K562 (cell line): ENCODE data around the gene IDI1. TPM values are rescaled to one million over a fixed set of nuclear protein-coding genes. Genes with fewer than 3 reads are reported as not detected.

ENCODE experiments used
- ATAC-seq: fragments of 200-7000 bp; cut with Tn5 transposase; 3 replicates; pipeline ENCODE4 v1.9.1; 2020; ENCODE audit warnings: moderate library complexity
- BruUV-seq: library from RNA; stranded (reverse); fragments of 400-500 nt; replicated peaks from 2 replicates; lab custom pipeline; 2021; lab: Mats Ljungman, UMichigan
- CTCF ChIA-PET: fragments of 300-600 bp; formaldehyde crosslinking; extraction: SDS; loops from one replicate; lab custom pipeline; 2021; ENCODE audit warnings: low intra/inter-chr PET ratio; lab: Yijun Ruan, JAX
- POLR2A ChIA-PET: fragments of 300-600, 350-650 bp; sonication (Branson Sonifier 250); formaldehyde crosslinking; extraction: SDS; loops from one replicate; lab custom pipeline; 2021; ENCODE audit warnings: antibody characterized with exemption, inconsistent platforms; lab: Yijun Ruan, JAX
- DNase-seq, 4 experiments: peaks; one replicate each; pipeline versions ENCODE4 v3.0.0 to v3.0.0-alpha.2; 2011 to 2018; ENCODE audit warnings: low spot score in 3 of 4, mixed read lengths in 3 of 4; ENCODE audit errors: extremely low read depth in 1 of 4
- FAIRE-seq: peaks from 2 replicates; lab custom pipeline; 2011; peaks lifted over from hg19 to GRCh38; lab: Jason Lieb, UNC
- H2AFZ ChIP-seq: 2 replicates; pipeline ENCODE4 v1.6.0; 2011; ENCODE audit warnings: low read depth, low read length, control low read depth, inconsistent platforms
- H3K27ac ChIP-seq: fragments of 200-600 bp; 3 replicates; pipeline ENCODE4 v1.8.0; 2011; ENCODE audit warnings: low read depth, mild to moderate bottlenecking, control low read depth, inconsistent platforms, low read length, moderate library complexity, mixed read lengths; ENCODE audit errors: extremely low read depth
- H3K27me3 ChIP-seq, 2 experiments: fragments of 300-600 bp in 1 of 2; 2 replicates in 1 of 2; 3 replicates in 1 of 2; pipeline versions ENCODE4 v1.6.0 to v1.8.0; 2011; ENCODE audit warnings: inconsistent platforms in 2 of 2, low read length in 2 of 2, mild to moderate bottlenecking in 1 of 2, mixed read lengths in 1 of 2, moderate library complexity in 1 of 2; ENCODE audit not compliant: control insufficient read depth in 2 of 2, insufficient read depth in 2 of 2
- H3K36me3 ChIP-seq: fragments of 300-600 bp; 3 replicates; pipeline ENCODE4 v1.8.0; 2011; ENCODE audit warnings: mild to moderate bottlenecking, low read length, inconsistent platforms; ENCODE audit not compliant: control insufficient read depth, insufficient read depth
- H3K4me1 ChIP-seq, 2 experiments: fragments of 200-600 bp in 1 of 2; replicated peaks in 1 of 2; 2 replicates in 1 of 2; 3 replicates in 1 of 2; pipeline versions ENCODE4 v1.5.1 to v1.8.0; 2011; ENCODE audit warnings: inconsistent platforms in 2 of 2, low read length in 2 of 2, mild to moderate bottlenecking in 1 of 2, mixed read lengths in 1 of 2, moderate library complexity in 1 of 2; ENCODE audit not compliant: control insufficient read depth in 2 of 2, insufficient read depth in 2 of 2
- H3K4me2 ChIP-seq: 2 replicates; pipeline ENCODE4 v1.6.1; 2011; ENCODE audit warnings: low read length, control low read depth, inconsistent platforms, mixed read lengths; ENCODE audit not compliant: insufficient read depth
- H3K4me3 ChIP-seq: fragments of 200-600 bp; sonication (generic), shearing (Covaris generic); 2 replicates; pipeline ENCODE4 v1.5.1; 2016; ENCODE audit warnings: control low read depth, inconsistent platforms
- H3K79me2 ChIP-seq: fragments of 200-600 bp; 3 replicates; pipeline ENCODE4 v1.8.0; 2011; ENCODE audit warnings: low read length, inconsistent platforms; ENCODE audit not compliant: control insufficient read depth, insufficient read depth
- H3K9ac ChIP-seq, 2 experiments: 2 replicates each; pipeline versions ENCODE4 v1.6.0 to v1.6.1; 2011; ENCODE audit warnings: low read depth in 2 of 2, low read length in 2 of 2, control low read depth in 1 of 2, inconsistent platforms in 1 of 2, mild to moderate bottlenecking in 1 of 2, mixed read lengths in 1 of 2; ENCODE audit not compliant: insufficient read depth in 1 of 2
- H3K9me1 ChIP-seq: one replicate; pipeline ENCODE4 v1.6.0; 2011; ENCODE audit warnings: inconsistent platforms, mild to moderate bottlenecking, low read length, moderate library complexity; ENCODE audit not compliant: control insufficient read depth, insufficient read depth
- H3K9me3 ChIP-seq: replicated peaks from 2 replicates; pipeline ENCODE4 v1.5.1; 2011; ENCODE audit warnings: low read depth, low read length, inconsistent platforms; ENCODE audit not compliant: control insufficient read depth, insufficient read depth
- H4K20me1 ChIP-seq: replicated peaks from 2 replicates; pipeline ENCODE4 v1.6.1; 2011; ENCODE audit warnings: low read length, inconsistent platforms, mixed read lengths; ENCODE audit not compliant: control insufficient read depth, insufficient read depth
- CCNT2 ChIP-seq: IDR thresholded peaks from 2 replicates; pipeline ENCODE4 v1.6.1; 2011; ENCODE audit warnings: borderline replicate concordance, low read depth, mild to moderate bottlenecking, moderate library complexity, mixed read lengths, low read length; ENCODE audit not compliant: insufficient read length; ENCODE audit errors: extremely low read depth
- HNRNPLL ChIP-seq: fragments of 200-400 bp; formaldehyde crosslinking; IDR thresholded peaks from 2 replicates; pipeline ENCODE4 v1.6.1; 2017; ENCODE audit warnings: low read length, low read depth, mild to moderate bottlenecking; ENCODE audit not compliant: poor library complexity, severe bottlenecking
- KAT7 ChIP-seq: sonication (generic); formaldehyde crosslinking; IDR thresholded peaks from 2 replicates; pipeline ENCODE4 v1.8.0; 2022; ENCODE audit warnings: missing genetic modification reagents, mild to moderate bottlenecking, borderline replicate concordance
- MYBL2 ChIP-seq, 2 experiments: fragments of 450-650 bp in 1 of 2; sonication (generic) in 1 of 2; formaldehyde crosslinking in 1 of 2; IDR thresholded peaks; 2 replicates each; pipeline versions ENCODE4 v1.6.1 to v1.8.1; 2017 to 2022; ENCODE audit warnings: borderline replicate concordance in 1 of 2, inconsistent platforms in 1 of 2, low read depth in 1 of 2, mild to moderate bottlenecking in 1 of 2, missing genetic modification reagents in 1 of 2, moderate library complexity in 1 of 2
- NONO ChIP-seq, 2 experiments: fragments of 200-400 bp in 1 of 2; fragments of 450-650 bp in 1 of 2; formaldehyde crosslinking in 1 of 2; IDR thresholded peaks; 2 replicates each; pipeline ENCODE4 v1.6.1; 2017; ENCODE audit warnings: low read depth in 2 of 2, mild to moderate bottlenecking in 2 of 2, moderate library complexity in 2 of 2, low read length in 1 of 2
- NR2C1 ChIP-seq, 2 experiments: fragments of 450-650 bp; IDR thresholded peaks; 2 replicates each; pipeline ENCODE4 v1.6.1; 2017; ENCODE audit warnings: mild to moderate bottlenecking in 2 of 2, antibody characterized with exemption in 1 of 2, inconsistent platforms in 1 of 2, missing compliant biosample characterization in 1 of 2, missing genetic modification characterization in 1 of 2
- SMAD2 ChIP-seq: fragments of 150-350 bp; IDR thresholded peaks from 2 replicates; pipeline ENCODE4 v1.6.1; 2014; ENCODE audit warnings: low read depth, mild to moderate bottlenecking, low read length
- TCF3 ChIP-seq: sonication (generic); formaldehyde crosslinking; IDR thresholded peaks from 2 replicates; pipeline ENCODE4 v1.4.0; 2020; ENCODE audit warnings: mild to moderate bottlenecking, missing genetic modification reagents
- ZBTB7A ChIP-seq: IDR thresholded peaks from 2 replicates; pipeline ENCODE4 v1.6.1; 2011; ENCODE audit warnings: low read depth, mild to moderate bottlenecking, low read length, moderate library complexity, borderline replicate concordance; ENCODE audit not compliant: control insufficient read depth
- ZNF76 ChIP-seq: fragments of 250-450 bp; sonication (Bioruptor Pico); IDR thresholded peaks from 2 replicates; pipeline ENCODE4 v1.4.0; 2020; ENCODE audit warnings: mild to moderate bottlenecking, moderate library complexity, borderline replicate concordance
- ZNF778 ChIP-seq: fragments of 450-650 bp; formaldehyde crosslinking; IDR thresholded peaks from 2 replicates; pipeline ENCODE4 v1.4.0; 2020; ENCODE audit warnings: mild to moderate bottlenecking, moderate library complexity
- WGBS: fragments of 100-300 bp; shearing (Covaris generic); methylation state at CpG from one replicate; pipeline ENCODE4 v1.1.6; 2016; ENCODE audit warnings: low coverage, mixed read lengths; ENCODE audit not compliant: insufficient coverage; ENCODE audit errors: missing lambda C conversion rate; 5-methylcytosine and 5-hydroxymethylcytosine counted together
- in situ Hi-C: fragments of 300-500 bp; cut with MboI; formaldehyde crosslinking; loops from 4 replicates; pipeline ENCODE4 v1.15.0; 2018; ENCODE audit warnings: inconsistent platforms, mixed read lengths
- intact Hi-C: fragments of 100-400 bp; cut with micrococcal nuclease; formaldehyde crosslinking; loops from 2 replicates; pipeline ENCODE4 v1.14.2; 2022
- polyA plus RNA-seq, 8 experiments: library from polyadenylated mRNA; depleted of rRNA in 4 of 8; stranded (reverse) in 5 of 8; unstranded in 3 of 8; fragments of >200 nt; fragmentation: Nextera tagmentation in 2 of 8; fragmentation: Illumina TruSeq in 1 of 8; extraction: Ambion mirVana in 2 of 8; extraction: Trizol in 1 of 8; gene quantifications; 2 replicates each; pipeline versions ENCODE4 v1.2.1 to v1.2.3, GENCODE V29; 2011 to 2014; ENCODE audit warnings: inconsistent platforms in 1 of 8, missing spikeins in 1 of 8
- total RNA-seq, 7 experiments: library from RNA; depleted of rRNA in 6 of 7; stranded (reverse); fragments of >200 nt in 6 of 7; fragmentation: Illumina TruSeq in 2 of 7; extraction: Trizol in 2 of 7; gene quantifications; 2 replicates each; pipeline versions ENCODE4 v1.2.1 to v1.2.3, GENCODE V29; 2011 to 2021; ENCODE audit warnings: low replicate concordance in 1 of 7
- TF ChIP-seq, protein P1 (sequence below): fragments of 250-450 bp; sonication (Bioruptor Pico); IDR thresholded peaks from 2 replicates; pipeline ENCODE4 v1.4.0; 2020

The IDI1 gene
- total and polyA plus RNA-seq, 9 of the 15 experiments (the other 6 are each of a cell fraction or from before 2014, with no cell fraction given): 70.0 to 265 (median 119) TPM

- no peak for ATAC-seq
Measured at GRCh38 chr10:1061930-1062774, 13.2 kb upstream of the IDI1 start.

More at GRCh38 chr10:1061930-1062774, 13.2 kb upstream of the IDI1 start:
- intact Hi-C loops (no loop called here), in situ Hi-C loops (no loop called here)
- peaks cover 45% of the 10 kb centered on the region for H3K79me2 ChIP-seq
- ChIA-PET CTCF (no interaction called here), POLR2A (no interaction called here)
- no peaks in the 10 kb centered on the region for H3K27me3 ChIP-seq
- H3K4me3 ChIP-seq: no peak overlapping the region
- H3K27ac ChIP-seq: no peak overlapping the region
- H3K36me3 ChIP-seq: peaks cover 20% of the 10 kb centered on the region; the same call in 2 of the 3 replicates
- 92% methylated on average over 7 of the region's 7 CpGs for WGBS
- H3K9me3 ChIP-seq: no peaks in the 10 kb centered on the region
- no peaks in the 10 kb centered on the region; the same call in 1 of the 2 replicates for H4K20me1 ChIP-seq
- FAIRE-seq (no peak), DNase-seq (no peak)
- TF ChIP-seq SMAD2 (no peak), HNRNPLL (no peak), NONO (IDR thresholded peaks at IDR 0.05; ENCODE audit: low read depth in 2 of 2, low read length in 1 of 2) (no peak), TCF3 (CRISPR knock-in tag) (no peak), MYBL2 (IDR thresholded peaks at IDR 0.05; ENCODE audit: low read depth) (no peak), MYBL2 (CRISPR knock-in tag; IDR thresholded peaks at IDR 0.05; ENCODE audit: borderline replicate concordance) (no peak), ZNF76 (CRISPR knock-in tag) (no peak), ZNF778 (CRISPR knock-in tag) (no peak), NR2C1 (IDR thresholded peaks at IDR 0.05) (no peak), NR2C1 (tag; IDR thresholded peaks at IDR 0.05) (no peak), CCNT2 (no peak), ZBTB7A (no peak), KAT7 (CRISPR knock-in tag) (no peak)
- TF ChIP-seq, protein P1, sequence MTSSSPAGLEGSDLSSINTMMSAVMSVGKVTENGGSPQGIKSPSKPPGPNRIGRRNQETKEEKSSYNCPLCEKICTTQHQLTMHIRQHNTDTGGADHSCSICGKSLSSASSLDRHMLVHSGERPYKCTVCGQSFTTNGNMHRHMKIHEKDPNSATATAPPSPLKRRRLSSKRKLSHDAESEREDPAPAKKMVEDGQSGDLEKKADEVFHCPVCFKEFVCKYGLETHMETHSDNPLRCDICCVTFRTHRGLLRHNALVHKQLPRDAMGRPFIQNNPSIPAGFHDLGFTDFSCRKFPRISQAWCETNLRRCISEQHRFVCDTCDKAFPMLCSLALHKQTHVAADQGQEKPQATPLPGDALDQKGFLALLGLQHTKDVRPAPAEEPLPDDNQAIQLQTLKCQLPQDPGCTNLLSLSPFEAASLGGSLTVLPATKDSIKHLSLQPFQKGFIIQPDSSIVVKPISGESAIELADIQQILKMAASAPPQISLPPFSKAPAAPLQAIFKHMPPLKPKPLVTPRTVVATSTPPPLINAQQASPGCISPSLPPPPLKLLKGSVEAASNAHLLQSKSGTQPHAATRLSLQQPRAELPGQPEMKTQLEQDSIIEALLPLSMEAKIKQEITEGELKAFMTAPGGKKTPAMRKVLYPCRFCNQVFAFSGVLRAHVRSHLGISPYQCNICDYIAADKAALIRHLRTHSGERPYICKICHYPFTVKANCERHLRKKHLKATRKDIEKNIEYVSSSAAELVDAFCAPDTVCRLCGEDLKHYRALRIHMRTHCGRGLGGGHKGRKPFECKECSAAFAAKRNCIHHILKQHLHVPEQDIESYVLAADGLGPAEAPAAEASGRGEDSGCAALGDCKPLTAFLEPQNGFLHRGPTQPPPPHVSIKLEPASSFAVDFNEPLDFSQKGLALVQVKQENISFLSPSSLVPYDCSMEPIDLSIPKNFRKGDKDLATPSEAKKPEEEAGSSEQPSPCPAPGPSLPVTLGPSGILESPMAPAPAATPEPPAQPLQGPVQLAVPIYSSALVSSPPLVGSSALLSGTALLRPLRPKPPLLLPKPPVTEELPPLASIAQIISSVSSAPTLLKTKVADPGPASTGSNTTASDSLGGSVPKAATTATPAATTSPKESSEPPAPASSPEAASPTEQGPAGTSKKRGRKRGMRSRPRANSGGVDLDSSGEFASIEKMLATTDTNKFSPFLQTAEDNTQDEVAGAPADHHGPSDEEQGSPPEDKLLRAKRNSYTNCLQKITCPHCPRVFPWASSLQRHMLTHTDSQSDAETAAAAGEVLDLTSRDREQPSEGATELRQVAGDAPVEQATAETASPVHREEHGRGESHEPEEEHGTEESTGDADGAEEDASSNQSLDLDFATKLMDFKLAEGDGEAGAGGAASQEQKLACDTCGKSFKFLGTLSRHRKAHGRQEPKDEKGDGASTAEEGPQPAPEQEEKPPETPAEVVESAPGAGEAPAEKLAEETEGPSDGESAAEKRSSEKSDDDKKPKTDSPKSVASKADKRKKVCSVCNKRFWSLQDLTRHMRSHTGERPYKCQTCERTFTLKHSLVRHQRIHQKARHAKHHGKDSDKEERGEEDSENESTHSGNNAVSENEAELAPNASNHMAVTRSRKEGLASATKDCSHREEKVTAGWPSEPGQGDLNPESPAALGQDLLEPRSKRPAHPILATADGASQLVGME: no peak
- no peaks in the 10 kb centered on the region for H3K9me1 ChIP-seq
- no peak overlapping the region for H3K9ac ChIP-seq
- BruUV-seq: no TSS peak
- no peak overlapping the region for H2AFZ ChIP-seq
- peaks cover 1 to 5% of the 10 kb centered on the region in 2 experiments; a peak in 3 of 5 replicates for H3K4me1 ChIP-seq
- no peak overlapping the region for H3K4me2 ChIP-seq
